NCI-H446 (cell line): ENCODE data around the gene POU2AF1.

Experiments
- DNase-seq, 2 experiments: peaks; one replicate each; lab custom pipeline; 2025; lab: John Stamatoyannopoulos, UW

Gene POU2AF1

GRCh38 chr11:111378861-111379601 is at the start of gene POU2AF1:
POU2AF1 (minus strand) TSS chr11:111379275; CDS start chr11:111379177, 98 bp downstream.
- DNase-seq = peak in 1 of 2 experiments; percentile 52

- no peak for DNase-seq
These were observed 49.2 kb upstream of the POU2AF1 start for GRCh38 chr11:111428113-111428876.

- DNase-seq = peak in 1 of 2 experiments; percentile 67
These were observed 48.4 kb upstream of the POU2AF1 start for GRCh38 chr11:111427471-111427912.

- DNase-seq = no peak
These were observed 47.5 kb upstream of the POU2AF1 start for GRCh38 chr11:111426617-111427016.

- DNase-seq = no peak
These were observed 44.2 kb upstream of the POU2AF1 start for GRCh38 chr11:111423250-111423615.

- DNase-seq = peak; percentile 39 to 83
These were observed 43.6 kb upstream of the POU2AF1 start for GRCh38 chr11:111422494-111423249.

GRCh38 chr11:111421251-111421650 is 42.2 kb upstream of the POU2AF1 start:
- DNase-seq = no peak

GRCh38 chr11:111419641-111420327 is 40.7 kb upstream of the POU2AF1 start:
- DNase-seq = peak; percentile 99 to 100

- no peak for DNase-seq
These were observed 40.1 kb upstream of the POU2AF1 start for GRCh38 chr11:111419181-111419580.

- DNase-seq = no peak
These were observed 39.3 kb upstream of the POU2AF1 start for GRCh38 chr11:111418436-111418787.

- DNase-seq = peak in 1 of 2 experiments; percentile 40
These were observed 38.8 kb upstream of the POU2AF1 start for GRCh38 chr11:111417766-111418435.

GRCh38 chr11:111417011-111417765 is 38.1 kb upstream of the POU2AF1 start:
- DNase-seq = no peak

- no peak for DNase-seq
These were observed 37.3 kb upstream of the POU2AF1 start for GRCh38 chr11:111416231-111416960.

GRCh38 chr11:111414936-111415335 is 35.9 kb upstream of the POU2AF1 start:
- no peak for DNase-seq

GRCh38 chr11:111414267-111414931 is 35.3 kb upstream of the POU2AF1 start:
- DNase-seq = no peak

GRCh38 chr11:111413849-111414248 is 34.8 kb upstream of the POU2AF1 start:
- DNase-seq = no peak

GRCh38 chr11:111412293-111412692 is 33.2 kb upstream of the POU2AF1 start:
- no peak for DNase-seq

GRCh38 chr11:111411456-111411855 is 32.4 kb upstream of the POU2AF1 start:
- no peak for DNase-seq

- DNase-seq = no peak
These were observed 31.9 kb upstream of the POU2AF1 start for GRCh38 chr11:111410951-111411350.
